Suppressor macrophage treated with lipopolysaccharide for 1 hour (primary cell): ENCODE measurements around the gene UHRF1.
"Not testable (repeated sequence)": the region's sequence is repeated elsewhere in the genome, so short reads cannot be mapped to it uniquely, and the experiment has no call there.

Experiments
- DNase-seq, 3 donors: peaks; one replicate each; pipeline ENCODE4 v3.0.0-alpha.2; 2020 to 2022

Gene UHRF1

GRCh38 chr19:4909156-4909896 is at the start of gene UHRF1:
UHRF1 (plus strand) TSS chr19:4909501; CDS start chr19:4910886, 1,385 bp downstream.
- peak in 2 of 3 donors; percentile 27 to 67 for DNase-seq

- no peak for DNase-seq
These were observed 49.6 kb upstream of the UHRF1 start for GRCh38 chr19:4859697-4860096.

GRCh38 chr19:4861147-4861546 is 48.2 kb upstream of the UHRF1 start:
- DNase-seq = no peak

GRCh38 chr19:4866595-4867424 is 42.5 kb upstream of the UHRF1 start:
- peak; percentile 72 to 88 (median 75) for DNase-seq

- peak; percentile 93 to 99 (median 97) for DNase-seq
These were observed 41.6 kb upstream of the UHRF1 start, which contains the start of gene PLIN3 for GRCh38 chr19:4867534-4868285. PLIN3 (minus strand) TSS chr19:4867667; CDS start chr19:4861394, 6,273 bp downstream.

- no peak for DNase-seq
These were observed 40.9 kb upstream of the UHRF1 start for GRCh38 chr19:4868286-4868834.

GRCh38 chr19:4870025-4870700 is 39.1 kb upstream of the UHRF1 start:
- peak; percentile 91 to 93 (median 92) for DNase-seq

- no peak for DNase-seq
These were observed 37.6 kb upstream of the UHRF1 start for GRCh38 chr19:4871711-4872110.

- DNase-seq = no peak
These were observed 35.4 kb upstream of the UHRF1 start for GRCh38 chr19:4873930-4874329.

- no peak for DNase-seq
These were observed 31.4 kb upstream of the UHRF1 start for GRCh38 chr19:4877753-4878490.

GRCh38 chr19:4878491-4878968 is 30.8 kb upstream of the UHRF1 start:
- no peak for DNase-seq

- DNase-seq = no peak
These were observed 30.3 kb upstream of the UHRF1 start for GRCh38 chr19:4879041-4879440.

- not testable (repeated sequence) for DNase-seq
These were observed 26.4 kb upstream of the UHRF1 start for GRCh38 chr19:4882874-4883273.

- DNase-seq = not testable (repeated sequence)
These were observed 24.3 kb upstream of the UHRF1 start for GRCh38 chr19:4884993-4885392.

GRCh38 chr19:4887803-4888202 is 21.5 kb upstream of the UHRF1 start:
- not testable (repeated sequence) for DNase-seq

GRCh38 chr19:4889034-4889815 is 20.1 kb upstream of the UHRF1 start:
- DNase-seq = no peak

GRCh38 chr19:4891066-4891465 is 18.2 kb upstream of the UHRF1 start:
- DNase-seq = no peak

- not testable (repeated sequence) for DNase-seq
These were observed 16.3 kb upstream of the UHRF1 start for GRCh38 chr19:4892962-4893361.

- peak in 2 of 3 donors; percentile 44 to 46 for DNase-seq
These were observed 12.9 kb upstream of the UHRF1 start for GRCh38 chr19:4896372-4896771.

GRCh38 chr19:4897146-4897545 is 12.2 kb upstream of the UHRF1 start:
- DNase-seq = no peak
